IPS-18a (cell line): ENCODE results near the gene SPATA22.
"Not testable (repeated sequence)": the region's sequence is repeated elsewhere in the genome, so short reads cannot be mapped to it uniquely, and the experiment has no call there.

Source experiments
- H3K27ac ChIP-seq: one replicate; pipeline ENCODE4 v1.5.1; 2013; ENCODE audit warnings: low read length
- H3K27me3 ChIP-seq: one replicate; pipeline ENCODE4 v1.6.1; 2013; ENCODE audit warnings: mild to moderate bottlenecking, low read length; ENCODE audit not compliant: control insufficient read depth, insufficient read depth
- H3K36me3 ChIP-seq: one replicate; pipeline ENCODE4 v1.6.1; 2013; ENCODE audit warnings: low read depth, low read length; ENCODE audit not compliant: control insufficient read depth
- H3K4me1 ChIP-seq: one replicate; pipeline ENCODE4 v1.6.1; 2013; ENCODE audit warnings: low read depth, low read length; ENCODE audit not compliant: control insufficient read depth
- H3K4me3 ChIP-seq: one replicate; pipeline ENCODE4 v1.5.1; 2013; ENCODE audit warnings: low read length
- H3K9ac ChIP-seq: one replicate; pipeline ENCODE4 v1.6.1; 2013; ENCODE audit warnings: mild to moderate bottlenecking, low read length, moderate library complexity
- H3K9me3 ChIP-seq: one replicate; pipeline ENCODE4 v1.6.1; 2013; ENCODE audit warnings: low read depth, low read length; ENCODE audit not compliant: control insufficient read depth

Gene SPATA22

GRCh38 chr17:3403856-3404255, 67.8 kb downstream of the SPATA22 start:
- not testable (repeated sequence) for H3K9ac ChIP-seq, H3K27ac ChIP-seq

GRCh38 chr17:3401786-3402185, 69.8 kb downstream of the SPATA22 start:
- Histone ChIP-seq H3K4me1 (no peaks in the 10 kb centered on the region), H3K9ac (no peak overlapping the region), H3K36me3 (no peaks in the 10 kb centered on the region), H3K27me3 (no peaks in the 10 kb centered on the region), H3K27ac (no peak overlapping the region), H3K9me3 (peaks cover 5% of the 10 kb centered on the region), H3K4me3 (no peak overlapping the region)

More at GRCh38 chr17:3403856-3404255, 67.8 kb downstream of the SPATA22 start:
- H3K9me3 ChIP-seq = peaks cover 21% of the 10 kb centered on the region
- not testable (repeated sequence) for H3K4me1 ChIP-seq, H3K4me3 ChIP-seq, H3K27me3 ChIP-seq, H3K36me3 ChIP-seq

GRCh38 chr17:3400055-3400454, 71.6 kb downstream of the SPATA22 start:
- no peak overlapping the region for H3K27ac ChIP-seq
- H3K9me3 ChIP-seq = peaks cover 3% of the 10 kb centered on the region
- H3K4me3 ChIP-seq = no peak overlapping the region

GRCh38 chr17:3398310-3398709, 73.3 kb downstream of the SPATA22 start, which contains the start of gene OR1E1:
Gene OR1E1, minus strand, starts transcription at chr17:3398410. Its CDS starts 0 bp downstream, at chr17:3398410.
- H3K27ac ChIP-seq = no peak within 1 kb of the TSS
- no peaks in the 10 kb centered on the region for H3K27me3 ChIP-seq
- no peak within 1 kb of the TSS for H3K9ac ChIP-seq
- no peaks in the 10 kb centered on the region for H3K36me3 ChIP-seq
- H3K9me3 ChIP-seq = peaks cover 3% of the 10 kb centered on the region
- no peak within 1 kb of the TSS for H3K4me3 ChIP-seq
- no peaks in the 10 kb centered on the region for H3K4me1 ChIP-seq

More at GRCh38 chr17:3400055-3400454, 71.6 kb downstream of the SPATA22 start:
- H3K9ac ChIP-seq = no peak overlapping the region
- no peaks in the 10 kb centered on the region for H3K4me1 ChIP-seq
- H3K36me3 ChIP-seq = no peaks in the 10 kb centered on the region
- H3K27me3 ChIP-seq = no peaks in the 10 kb centered on the region

GRCh38 chr17:3397801-3398200, 73.8 kb downstream of the SPATA22 start:
- H3K27me3 ChIP-seq, H3K36me3 ChIP-seq, H3K4me1 ChIP-seq, H3K27ac ChIP-seq, H3K4me3 ChIP-seq, H3K9me3 ChIP-seq, H3K9ac ChIP-seq: not testable (repeated sequence)
